Measurements from ENCODE around the gene SMARCA2.
A peak's percentile ranks its signal among the peaks of the same experiment; 100 is the strongest.

Gene SMARCA2

GRCh38 chr9:2120926-2121689 lies 106.0 kb downstream of the SMARCA2 start:
- peak; percentile 51 for DNase-seq (ENCODE audit: low read depth)
- TF ChIP-seq, protein P1, sequence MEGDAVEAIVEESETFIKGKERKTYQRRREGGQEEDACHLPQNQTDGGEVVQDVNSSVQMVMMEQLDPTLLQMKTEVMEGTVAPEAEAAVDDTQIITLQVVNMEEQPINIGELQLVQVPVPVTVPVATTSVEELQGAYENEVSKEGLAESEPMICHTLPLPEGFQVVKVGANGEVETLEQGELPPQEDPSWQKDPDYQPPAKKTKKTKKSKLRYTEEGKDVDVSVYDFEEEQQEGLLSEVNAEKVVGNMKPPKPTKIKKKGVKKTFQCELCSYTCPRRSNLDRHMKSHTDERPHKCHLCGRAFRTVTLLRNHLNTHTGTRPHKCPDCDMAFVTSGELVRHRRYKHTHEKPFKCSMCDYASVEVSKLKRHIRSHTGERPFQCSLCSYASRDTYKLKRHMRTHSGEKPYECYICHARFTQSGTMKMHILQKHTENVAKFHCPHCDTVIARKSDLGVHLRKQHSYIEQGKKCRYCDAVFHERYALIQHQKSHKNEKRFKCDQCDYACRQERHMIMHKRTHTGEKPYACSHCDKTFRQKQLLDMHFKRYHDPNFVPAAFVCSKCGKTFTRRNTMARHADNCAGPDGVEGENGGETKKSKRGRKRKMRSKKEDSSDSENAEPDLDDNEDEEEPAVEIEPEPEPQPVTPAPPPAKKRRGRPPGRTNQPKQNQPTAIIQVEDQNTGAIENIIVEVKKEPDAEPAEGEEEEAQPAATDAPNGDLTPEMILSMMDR (IDR thresholded peaks at IDR 0.05; ENCODE audit: insufficient read depth, low read depth, low read length, missing control alignments): peak; percentile 30
- H3K4me3 ChIP-seq (ENCODE audit: low read length): no peak overlapping the region

GRCh38 chr9:2122299-2122698 lies 107.2 kb downstream of the SMARCA2 start:
- TF ChIP-seq, protein P1 (IDR thresholded peaks at IDR 0.05; ENCODE audit: insufficient read depth, low read depth, low read length, missing control alignments): no peak
- no peak for DNase-seq (ENCODE audit: low read depth)
- no peak overlapping the region for H3K4me3 ChIP-seq (ENCODE audit: low read length)

DNA sequence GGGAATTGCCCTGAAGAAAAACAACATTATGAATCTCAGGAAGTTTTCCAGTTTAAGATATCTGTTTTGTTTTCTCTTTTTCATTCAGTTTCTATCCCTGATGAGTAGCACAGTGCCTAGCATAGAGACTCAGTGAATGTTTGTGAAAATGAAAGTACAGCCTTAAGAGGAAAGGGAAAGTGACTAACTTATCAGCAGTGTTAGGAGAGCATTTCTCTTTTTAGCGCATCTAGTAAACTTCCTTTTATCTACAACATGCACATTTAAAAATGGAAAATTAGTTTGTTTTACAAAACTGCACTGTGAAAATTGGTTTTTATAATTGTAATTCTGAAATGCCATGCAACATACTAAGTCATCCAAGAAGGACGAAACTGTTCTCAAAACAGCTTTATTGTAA lies 110.8 kb downstream of the SMARCA2 start:
- no peak for DNase-seq (ENCODE audit: low read depth)
- TF ChIP-seq, protein P1 (IDR thresholded peaks at IDR 0.05; ENCODE audit: insufficient read depth, low read depth, low read length, missing control alignments): no peak
- no peak overlapping the region for H3K4me3 ChIP-seq (ENCODE audit: low read length)

DNA sequence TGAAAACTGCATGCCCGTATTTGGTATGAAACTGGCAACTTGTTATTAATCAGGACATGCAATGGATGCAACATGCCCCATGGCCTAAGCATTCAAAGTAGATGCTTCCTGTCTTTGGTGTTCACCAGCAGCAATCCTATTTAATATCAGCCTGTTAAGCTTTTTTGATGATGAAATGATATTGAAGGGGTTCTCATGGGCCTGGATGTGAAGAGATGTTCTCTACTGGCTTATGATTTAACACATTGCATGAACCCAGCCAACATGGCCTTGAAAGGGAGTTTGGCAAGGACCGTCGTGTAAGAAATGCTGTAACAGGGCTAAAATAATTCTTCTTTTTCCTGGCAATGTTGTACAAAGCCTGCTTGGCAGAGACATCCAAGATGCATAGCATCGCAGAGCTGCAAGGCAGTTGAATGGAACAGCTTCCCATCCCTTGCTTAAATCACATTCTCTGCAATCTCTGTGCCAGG lies 111.2 kb downstream of the SMARCA2 start:
- TF ChIP-seq, protein P1 (IDR thresholded peaks at IDR 0.05; ENCODE audit: insufficient read depth, low read depth, low read length, missing control alignments): no peak
- H3K4me3 ChIP-seq (ENCODE audit: low read length): no peak overlapping the region
- no peak for DNase-seq (ENCODE audit: low read depth)

GRCh38 chr9:2127486-2127885 lies 112.3 kb downstream of the SMARCA2 start:
- TF ChIP-seq, protein P1 (IDR thresholded peaks at IDR 0.05; ENCODE audit: insufficient read depth, low read depth, low read length, missing control alignments): no peak
- H3K4me3 ChIP-seq (ENCODE audit: low read length): no peak overlapping the region
- no peak for DNase-seq (ENCODE audit: low read depth)

DNA sequence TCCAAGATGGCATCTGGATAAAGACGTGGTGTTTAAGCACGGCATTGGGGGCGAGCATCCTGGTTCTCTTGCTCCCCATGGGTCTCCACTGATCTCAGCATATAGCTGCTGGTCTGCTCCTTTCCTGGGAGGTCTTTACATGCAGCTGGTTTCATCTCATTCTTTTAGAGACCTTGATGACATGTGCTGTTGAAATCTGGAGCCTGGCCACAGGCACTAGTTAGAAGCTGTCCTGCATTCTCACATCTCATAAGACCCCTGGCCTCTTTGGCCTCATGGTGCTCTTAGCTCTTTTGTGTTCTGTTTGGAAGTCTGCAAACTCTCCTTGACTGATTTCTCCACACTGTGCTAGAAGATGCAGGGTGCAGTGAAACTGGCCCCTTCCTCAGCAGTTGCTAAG lies 113.0 kb downstream of the SMARCA2 start:
- H3K4me3 ChIP-seq (ENCODE audit: low read length): no peak overlapping the region
- no peak for DNase-seq (ENCODE audit: low read depth)
- TF ChIP-seq, protein P1 (IDR thresholded peaks at IDR 0.05; ENCODE audit: insufficient read depth, low read depth, low read length, missing control alignments): no peak

DNA sequence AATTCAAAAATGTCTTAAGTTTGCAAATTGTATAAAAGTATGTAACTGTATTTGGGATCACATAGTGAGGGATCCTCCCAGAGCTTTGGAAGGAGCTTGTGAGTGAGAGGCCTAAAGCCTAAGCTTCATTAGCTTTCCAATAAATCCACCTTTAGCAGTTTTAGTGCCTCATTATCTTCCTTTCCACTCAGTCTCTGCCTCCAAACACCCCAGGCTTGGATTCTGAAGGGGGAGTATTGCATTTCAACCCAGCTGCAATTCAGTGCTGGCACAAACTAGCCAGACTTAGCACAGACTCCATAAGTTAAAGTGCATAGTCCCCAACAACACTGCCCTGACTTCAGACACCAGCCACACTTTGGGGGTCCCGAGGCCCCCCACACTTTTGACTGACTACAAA lies 113.5 kb downstream of the SMARCA2 start:
- no peak overlapping the region for H3K4me3 ChIP-seq (ENCODE audit: low read length)
- DNase-seq (ENCODE audit: low read depth): no peak
- TF ChIP-seq, protein P1 (IDR thresholded peaks at IDR 0.05; ENCODE audit: insufficient read depth, low read depth, low read length, missing control alignments): no peak
